Measurements from ENCODE around the gene ATOX1.

DNA sequence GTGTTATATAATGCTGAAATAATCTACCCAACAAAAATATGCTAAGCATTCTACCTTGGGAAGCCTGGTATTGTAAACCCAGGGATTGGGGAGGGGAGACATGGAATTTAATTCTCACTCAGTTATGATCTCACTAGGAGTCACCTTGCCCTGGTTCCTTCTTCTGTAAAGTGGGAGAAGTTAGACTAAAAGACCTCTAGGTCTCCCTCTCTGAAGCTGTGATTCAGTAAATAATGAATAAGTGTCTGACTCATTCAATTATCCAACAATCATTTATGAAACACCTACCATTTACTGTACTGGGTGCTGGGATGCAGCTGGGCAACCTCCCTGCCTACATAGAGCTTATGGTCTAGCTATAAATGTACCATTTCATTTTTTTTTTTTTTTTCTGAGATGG is 51.5 kb downstream of the ATOX1 start:
- TF ChIP-seq EZH2 (IDR thresholded peaks at IDR 0.05; ENCODE audit: low read depth, low read length, severe bottlenecking) (no peak), NRF1 (IDR thresholded peaks at IDR 0.05; ENCODE audit: low read depth, low read length) (no peak), KDM1A (IDR thresholded peaks at IDR 0.05; ENCODE audit: borderline replicate concordance, low read length) (no peak), SIN3A (conservative IDR thresholded peaks at IDR 0.05 in 1 of 2, IDR thresholded peaks at IDR 0.05 in 1 of 2; ENCODE audit: low read depth in 1 of 2, low read length in 2 of 2) (no peak), RAD21 (IDR thresholded peaks at IDR 0.05 in 1 of 2, conservative IDR thresholded peaks at IDR 0.05 in 1 of 2; ENCODE audit: low read depth in 2 of 2, low read length in 2 of 2) (no peak), MAFK (IDR thresholded peaks at IDR 0.05; ENCODE audit: low read depth, low read length) (no peak), ATF3 (IDR thresholded peaks at IDR 0.05; ENCODE audit: insufficient read depth, low read depth, low read length) (no peak), CHD2 (IDR thresholded peaks at IDR 0.05; ENCODE audit: low read length) (no peak), POLR2AphosphoS5 (IDR thresholded peaks at IDR 0.05; ENCODE audit: low read depth, low read length) (no peak), FOSL1 (IDR thresholded peaks at IDR 0.05; ENCODE audit: insufficient read depth, low read depth, low read length) (no peak), RXRA (IDR thresholded peaks at IDR 0.05; ENCODE audit: insufficient read depth, low read depth, low read length) (no peak), BRCA1 (IDR thresholded peaks at IDR 0.05; ENCODE audit: low read depth, low read length) (no peak), POLR2A (IDR thresholded peaks at IDR 0.05; ENCODE audit: control extremely low read depth in 1 of 2, low read depth in 2 of 2, low read length in 2 of 2) (no peak)
- TF ChIP-seq, protein P1, sequence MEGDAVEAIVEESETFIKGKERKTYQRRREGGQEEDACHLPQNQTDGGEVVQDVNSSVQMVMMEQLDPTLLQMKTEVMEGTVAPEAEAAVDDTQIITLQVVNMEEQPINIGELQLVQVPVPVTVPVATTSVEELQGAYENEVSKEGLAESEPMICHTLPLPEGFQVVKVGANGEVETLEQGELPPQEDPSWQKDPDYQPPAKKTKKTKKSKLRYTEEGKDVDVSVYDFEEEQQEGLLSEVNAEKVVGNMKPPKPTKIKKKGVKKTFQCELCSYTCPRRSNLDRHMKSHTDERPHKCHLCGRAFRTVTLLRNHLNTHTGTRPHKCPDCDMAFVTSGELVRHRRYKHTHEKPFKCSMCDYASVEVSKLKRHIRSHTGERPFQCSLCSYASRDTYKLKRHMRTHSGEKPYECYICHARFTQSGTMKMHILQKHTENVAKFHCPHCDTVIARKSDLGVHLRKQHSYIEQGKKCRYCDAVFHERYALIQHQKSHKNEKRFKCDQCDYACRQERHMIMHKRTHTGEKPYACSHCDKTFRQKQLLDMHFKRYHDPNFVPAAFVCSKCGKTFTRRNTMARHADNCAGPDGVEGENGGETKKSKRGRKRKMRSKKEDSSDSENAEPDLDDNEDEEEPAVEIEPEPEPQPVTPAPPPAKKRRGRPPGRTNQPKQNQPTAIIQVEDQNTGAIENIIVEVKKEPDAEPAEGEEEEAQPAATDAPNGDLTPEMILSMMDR (IDR thresholded peaks at IDR 0.05; ENCODE audit: control extremely low read depth in 1 of 3, insufficient read depth in 1 of 3, low read depth in 1 of 3, low read length in 3 of 3), result no peak

All from H1 (cell line).